Activated CD8-positive, alpha-beta memory T cell treated with anti-CD3 and anti-CD28 coated beads, Interleukin-2, amount 50 U/mL, for 24 hours (primary cell): ENCODE measurements around the gene HDHD5.
"Not testable (repeated sequence)": the region's sequence is repeated elsewhere in the genome, so short reads cannot be mapped to it uniquely, and the experiment has no call there.

Source experiments
- DNase-seq: peaks from one replicate; pipeline ENCODE4 v3.0.0-alpha.2; 2020; ENCODE audit errors: extremely low read depth

The HDHD5 gene

DNA sequence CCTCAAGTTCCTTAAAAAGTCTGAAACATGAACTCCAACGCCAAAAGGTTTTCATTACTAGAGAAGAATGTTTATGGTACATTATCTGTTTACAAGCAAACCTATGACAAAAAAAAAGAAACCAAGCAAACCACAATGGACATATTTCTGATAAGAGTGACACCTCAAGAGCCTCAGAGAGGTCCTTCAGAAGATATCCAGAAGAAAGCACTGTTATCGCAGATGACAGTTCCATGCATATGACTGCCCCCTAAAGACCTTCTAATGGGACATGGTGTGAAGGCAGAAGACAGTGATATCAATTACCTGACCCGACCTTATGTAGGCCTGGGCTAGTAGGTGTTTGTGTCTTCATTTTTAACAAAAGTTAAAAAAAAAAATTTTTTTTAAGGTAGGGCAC, 3.1 kb downstream of the HDHD5 start:
- no peak for DNase-seq

DNA sequence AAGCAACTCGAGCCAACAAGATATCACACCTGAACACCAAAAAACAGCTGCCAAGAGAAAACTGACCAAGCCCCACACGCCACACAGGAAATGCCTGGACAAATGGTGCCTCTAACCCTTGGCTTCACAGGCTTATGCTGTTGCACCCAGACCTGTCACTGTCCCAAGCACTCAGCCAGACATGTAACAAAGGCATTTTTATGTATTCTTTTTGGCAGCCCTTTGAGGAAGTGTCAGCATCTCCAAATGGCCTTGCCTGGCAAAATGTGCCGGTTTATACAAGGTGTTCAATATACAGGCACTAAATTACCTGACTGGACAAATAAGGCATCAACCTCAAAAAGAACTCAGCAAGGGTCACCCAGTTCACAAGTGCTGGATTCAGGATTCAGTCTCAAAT, 6.1 kb downstream of the HDHD5 start:
- no peak for DNase-seq

DNA sequence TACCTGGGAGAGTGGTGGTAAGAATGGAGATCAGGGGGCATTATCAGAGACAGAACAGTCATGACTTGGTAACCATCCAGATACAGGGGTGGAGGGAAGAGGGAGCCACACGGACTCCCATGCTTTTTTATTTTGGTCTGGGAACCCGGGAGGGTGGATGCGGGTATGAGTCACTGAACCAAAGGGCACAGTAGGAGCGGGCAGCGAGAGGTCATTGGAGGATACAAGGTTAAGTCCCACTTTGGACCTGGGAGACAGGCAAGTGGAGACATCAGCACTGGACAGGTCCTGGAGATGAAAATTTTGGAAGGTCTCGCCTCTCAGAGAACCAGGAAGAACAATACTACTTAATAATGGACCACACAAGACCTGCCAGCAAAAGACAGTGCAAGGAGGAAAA, 6.7 kb downstream of the HDHD5 start:
- DNase-seq = no peak

DNA sequence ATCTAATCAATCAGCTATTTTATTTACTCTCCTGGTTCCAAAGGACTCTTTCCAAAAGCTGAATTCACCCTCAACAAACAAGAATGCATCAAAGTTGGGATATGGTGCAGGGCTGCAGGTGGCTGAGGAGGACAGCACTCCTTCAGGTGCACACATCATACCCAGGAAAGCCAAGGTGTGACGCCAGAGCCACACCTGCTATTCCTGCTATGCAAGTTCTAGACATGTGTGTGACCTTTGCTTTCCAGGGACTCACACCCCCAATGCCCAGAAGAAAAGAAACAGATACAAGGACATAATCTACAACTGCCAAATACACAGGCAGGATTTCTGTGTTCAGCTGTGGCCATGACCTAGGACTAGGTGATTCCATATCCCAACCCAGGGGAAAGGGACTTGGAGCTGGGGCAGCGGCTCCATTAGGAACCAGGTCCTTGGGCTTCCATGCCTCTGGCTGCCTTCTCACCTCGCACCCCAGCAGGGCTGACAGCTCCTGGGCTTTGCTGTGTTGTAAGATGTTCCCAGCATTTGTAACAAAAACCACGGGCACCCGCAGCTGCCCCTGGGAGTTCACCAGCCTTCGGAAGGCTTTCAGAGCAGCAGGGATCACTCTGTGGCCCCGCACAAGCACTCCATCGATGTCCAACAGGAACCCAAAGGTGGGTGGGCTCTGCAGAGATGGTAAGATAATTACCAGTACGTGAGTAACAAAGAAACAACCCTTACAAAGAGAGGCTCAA, 9.8 kb downstream of the HDHD5 start:
- no peak for DNase-seq

DNA sequence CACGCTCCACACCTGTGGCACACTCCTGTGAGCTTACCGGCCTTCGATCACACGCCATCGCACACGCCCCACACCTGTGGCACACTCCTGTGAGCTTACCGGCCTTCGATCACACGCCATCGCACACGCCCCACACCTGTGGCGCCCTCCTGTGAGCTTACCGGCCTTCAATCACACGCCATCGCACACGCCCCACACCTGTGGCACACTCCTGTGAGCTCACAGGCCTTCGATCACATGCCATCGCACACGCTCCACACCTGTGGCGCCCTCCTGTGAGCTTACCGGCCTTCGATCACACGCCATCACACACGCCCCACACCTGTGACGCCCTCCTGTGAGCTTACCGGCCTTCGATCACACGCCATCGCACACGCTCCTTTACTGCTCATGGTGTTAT, 11.6 kb downstream of the HDHD5 start:
- not testable (repeated sequence) for DNase-seq

DNA sequence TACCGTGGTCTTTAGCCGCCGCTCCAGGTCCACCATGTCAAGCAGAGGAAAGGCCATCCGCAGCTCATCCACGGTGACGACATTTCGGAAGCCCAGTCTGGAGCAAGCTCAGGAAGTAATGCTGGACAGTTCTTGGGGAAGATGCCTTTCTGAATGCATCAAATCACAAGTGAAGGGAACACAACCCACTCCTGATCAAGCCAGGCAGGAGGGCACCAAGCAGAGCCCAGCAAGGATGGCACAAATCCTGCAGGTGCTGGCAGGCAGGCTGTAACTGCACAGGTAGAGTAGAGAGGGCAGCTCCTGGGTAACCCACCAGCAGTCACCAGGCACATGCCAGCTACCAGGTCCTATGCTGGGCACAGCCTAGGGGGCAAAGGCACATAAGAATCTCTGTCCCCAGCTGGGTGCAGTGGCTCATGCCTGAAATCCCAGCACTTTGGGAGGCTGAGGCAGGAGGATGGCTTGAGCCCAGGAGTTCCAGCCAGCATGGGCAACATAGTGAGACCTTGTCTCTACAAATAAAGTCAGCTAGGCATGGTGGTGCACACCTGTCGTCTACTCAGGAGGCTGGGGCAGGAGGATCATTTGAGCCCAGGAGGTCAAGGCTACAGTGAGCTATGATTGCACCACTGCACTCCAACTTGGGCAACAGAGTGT, 13.9 kb downstream of the HDHD5 start:
- no peak for DNase-seq

DNA sequence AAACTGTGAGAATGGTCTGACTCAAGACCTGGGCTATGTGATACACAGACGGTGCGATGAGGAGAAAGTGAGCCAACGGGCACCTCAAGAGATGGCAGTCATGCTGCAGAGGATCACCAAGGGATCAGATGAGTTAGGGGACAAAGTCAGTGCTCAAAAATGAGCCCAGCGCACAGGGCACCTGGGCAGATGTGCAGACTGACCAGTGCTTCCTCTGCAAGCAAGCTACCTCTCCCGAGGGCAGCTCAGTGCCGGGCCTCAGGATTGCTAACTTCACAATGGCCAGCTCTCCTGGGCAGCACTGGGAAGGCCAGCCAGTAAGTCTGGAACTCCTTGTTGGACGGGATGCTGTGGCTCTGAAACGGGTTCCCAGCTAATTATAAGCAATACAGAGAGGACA, 15.3 kb downstream of the HDHD5 start:
- no peak for DNase-seq

DNA sequence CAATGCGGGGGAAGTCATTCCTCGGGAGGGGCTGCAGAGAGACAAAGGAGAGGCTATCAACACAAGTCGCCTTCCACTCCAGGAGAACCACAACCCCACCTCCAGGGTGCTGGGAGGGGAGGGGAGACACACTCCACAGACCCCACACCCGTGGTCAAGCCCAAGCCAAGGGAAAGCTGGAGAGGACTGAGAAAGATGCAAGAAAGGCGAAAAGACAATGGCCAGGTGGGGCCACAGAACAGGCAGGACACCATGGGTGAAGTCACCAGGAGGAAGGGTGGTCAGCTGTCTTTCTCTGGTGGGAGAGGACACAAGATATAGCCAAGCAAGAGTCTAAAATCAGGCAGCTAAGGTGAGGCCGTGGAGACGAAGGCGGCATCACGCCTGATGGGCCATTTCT, 16.0 kb downstream of the HDHD5 start:
- no peak for DNase-seq

DNA sequence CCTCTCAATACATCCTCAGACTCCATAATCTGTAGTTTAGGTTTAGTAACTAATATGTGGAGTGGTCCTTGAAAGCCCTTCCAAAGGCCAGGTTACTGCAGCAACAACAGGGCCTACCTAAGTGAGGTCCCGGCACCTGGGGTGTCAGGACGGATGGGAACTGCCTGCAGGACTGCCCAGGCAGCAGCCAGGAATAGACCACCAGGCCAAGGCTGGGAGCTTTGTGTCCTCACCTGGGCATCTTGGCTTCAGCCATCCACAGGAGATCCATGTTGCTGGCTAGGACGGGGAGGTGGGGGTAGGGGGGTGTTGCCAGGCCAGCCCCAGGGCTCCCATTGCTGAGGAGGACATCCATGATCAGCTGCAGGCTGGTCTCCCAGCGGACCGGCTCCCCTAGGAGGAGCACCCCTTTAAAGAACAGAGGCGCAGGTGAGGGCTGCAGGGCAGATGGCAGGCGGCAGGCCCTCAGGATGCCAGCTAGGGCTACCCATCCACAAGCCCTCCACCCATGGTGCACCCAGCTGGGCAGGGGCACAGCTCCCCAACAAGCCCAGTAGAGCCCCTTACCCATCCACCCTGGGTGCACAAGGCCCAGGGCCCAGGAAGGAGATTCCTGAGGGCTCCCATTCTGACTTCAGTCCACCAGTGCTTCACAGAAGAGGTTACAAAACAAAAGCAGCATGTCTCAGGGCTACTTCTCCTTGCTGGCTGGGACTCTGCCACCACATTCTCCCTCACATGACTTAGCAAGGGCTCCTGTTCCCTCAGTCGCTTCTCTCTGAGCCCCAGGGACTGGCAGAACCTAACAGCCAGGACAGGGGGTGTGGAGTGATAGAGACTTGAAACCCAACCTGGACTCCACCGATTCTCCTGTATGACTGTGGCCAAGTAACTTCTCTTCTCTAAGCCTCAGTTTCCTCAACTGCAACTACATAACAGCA, 18.0 kb downstream of the HDHD5 start:
- no peak for DNase-seq

DNA sequence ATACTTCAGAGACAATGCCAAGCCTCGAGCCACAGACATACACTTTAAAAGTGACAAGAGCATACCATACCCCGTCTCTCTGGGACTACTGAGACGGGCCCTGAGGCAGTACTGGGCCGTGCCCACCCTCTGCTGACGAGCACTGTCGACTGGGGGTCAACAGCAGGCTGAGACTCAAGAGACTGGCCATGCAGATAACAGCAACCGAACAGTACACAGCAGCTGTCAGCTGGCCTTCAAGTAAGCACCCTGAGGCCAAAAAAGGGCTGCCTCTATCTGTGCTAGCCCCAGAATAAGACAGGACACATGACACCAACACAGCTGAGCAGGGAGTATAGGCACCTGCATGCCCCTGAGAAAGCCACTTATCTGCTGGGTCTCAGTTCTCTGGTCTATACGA, 19.1 kb downstream of the HDHD5 start:
- DNase-seq = no peak

DNA sequence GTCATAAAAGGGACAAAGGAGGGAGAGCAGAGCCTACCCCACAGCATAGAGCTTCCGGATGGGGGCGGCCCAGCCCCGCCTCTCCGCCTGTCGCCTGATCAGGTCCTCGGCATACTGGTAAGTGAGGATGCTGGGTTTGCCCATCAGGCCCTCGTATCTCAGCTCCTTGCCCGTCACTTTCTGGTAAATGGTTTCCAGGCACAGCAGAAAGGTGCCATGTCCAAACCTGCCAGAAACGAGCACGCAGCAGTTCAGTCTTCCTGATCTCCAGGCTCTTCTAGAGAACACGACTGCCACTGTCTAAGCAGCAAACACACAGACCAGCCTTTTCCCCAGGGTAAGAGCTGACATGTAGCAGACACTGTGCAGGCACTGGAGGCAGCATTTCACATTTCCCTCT, 20.6 kb downstream of the HDHD5 start:
- no peak for DNase-seq

DNA sequence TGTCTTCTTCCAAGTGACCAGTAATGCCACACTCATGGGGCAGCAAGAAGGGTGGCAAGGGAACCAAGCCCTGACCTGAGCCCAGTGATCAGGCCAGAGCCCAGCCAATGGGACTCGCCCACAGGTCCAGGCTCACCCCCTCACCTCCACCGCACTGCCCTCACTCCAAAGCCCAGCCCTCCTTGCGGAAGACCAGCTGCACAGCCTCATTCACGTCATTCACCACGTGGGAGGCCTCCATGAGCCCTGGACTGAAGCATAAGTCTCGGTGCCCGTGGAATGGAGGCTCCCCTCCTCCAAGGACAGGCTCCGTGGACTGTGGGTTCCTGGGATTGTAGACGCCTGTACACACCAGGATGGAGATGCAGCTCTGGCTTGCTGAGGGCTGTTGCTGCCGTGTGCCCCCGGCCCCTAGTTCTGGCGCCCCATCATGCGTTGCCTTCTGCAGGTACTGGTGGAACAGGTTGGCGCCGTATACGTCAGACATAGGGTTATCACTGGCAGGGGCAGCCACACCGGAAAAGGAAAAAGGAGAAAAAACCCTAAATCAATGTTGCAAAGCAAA, 21.1 kb downstream of the HDHD5 start:
- DNase-seq = no peak

DNA sequence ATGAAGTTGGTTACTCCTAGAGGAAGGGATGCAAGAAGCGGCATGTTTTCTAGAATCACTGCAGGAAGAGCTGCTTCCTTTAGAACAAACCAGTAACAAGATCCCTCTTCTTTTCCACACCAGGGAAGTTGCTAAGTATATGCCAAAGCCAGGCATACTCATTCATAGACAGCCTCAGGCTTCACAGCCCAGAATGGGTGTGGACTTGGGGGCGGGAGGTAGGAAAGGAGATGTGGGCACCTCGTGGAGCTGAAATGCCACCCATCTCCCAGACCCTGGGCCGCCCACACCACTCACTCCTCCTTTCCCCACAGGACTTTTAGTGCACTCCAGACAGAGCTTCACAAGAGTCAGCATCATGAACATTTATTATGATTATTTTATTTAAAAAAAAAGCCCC, 21.9 kb downstream of the HDHD5 start:
- no peak for DNase-seq

DNA sequence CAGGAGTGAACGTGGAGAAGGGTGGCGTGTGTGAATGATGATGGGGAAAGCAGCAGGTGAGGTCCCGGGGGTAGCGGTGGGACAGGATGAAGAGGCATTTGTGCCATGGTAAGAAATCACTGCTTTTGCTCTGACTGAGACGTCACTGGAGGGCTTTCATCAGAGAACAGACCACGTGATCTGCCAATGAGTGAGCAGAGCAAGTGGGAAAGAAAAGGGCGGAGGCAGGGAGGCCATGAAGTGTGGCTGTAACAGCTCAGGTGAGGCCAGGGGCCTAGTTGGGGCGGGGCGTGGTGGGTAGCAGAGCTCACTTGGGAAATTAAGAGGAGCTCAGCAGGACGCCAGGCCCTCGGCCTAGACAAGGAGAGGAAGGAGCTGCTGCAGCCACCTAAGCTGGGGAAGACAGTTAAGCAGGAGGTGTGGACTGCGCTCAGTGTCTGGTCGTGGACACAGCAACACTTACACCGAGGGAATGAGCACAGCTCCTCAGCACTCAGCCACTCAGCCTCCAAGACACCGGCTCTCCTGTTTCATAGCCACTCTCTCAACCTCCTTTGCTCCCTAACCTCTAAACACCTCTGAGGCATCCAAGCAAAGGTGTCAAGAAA, 23.8 kb downstream of the HDHD5 start:
- no peak for DNase-seq

DNA sequence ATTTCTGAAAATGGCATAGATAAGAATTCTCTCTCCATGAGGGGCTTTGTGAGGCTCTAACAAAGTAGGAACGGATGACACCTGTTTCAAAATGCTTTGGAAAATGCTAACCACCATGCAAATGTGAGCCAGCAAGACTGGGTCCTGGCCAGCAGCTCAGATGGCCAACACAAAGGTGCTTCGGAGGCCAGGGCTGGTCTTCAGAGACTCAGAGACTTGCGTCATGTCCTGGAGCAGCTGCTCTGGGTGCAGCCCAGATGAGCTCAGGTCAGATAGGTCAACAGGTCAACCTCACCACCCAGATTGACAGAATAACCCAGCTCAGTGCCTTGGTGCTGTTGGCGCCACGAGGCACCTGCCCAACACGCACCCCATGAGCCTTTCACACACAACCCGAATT, 25.9 kb downstream of the HDHD5 start:
- DNase-seq = no peak

DNA sequence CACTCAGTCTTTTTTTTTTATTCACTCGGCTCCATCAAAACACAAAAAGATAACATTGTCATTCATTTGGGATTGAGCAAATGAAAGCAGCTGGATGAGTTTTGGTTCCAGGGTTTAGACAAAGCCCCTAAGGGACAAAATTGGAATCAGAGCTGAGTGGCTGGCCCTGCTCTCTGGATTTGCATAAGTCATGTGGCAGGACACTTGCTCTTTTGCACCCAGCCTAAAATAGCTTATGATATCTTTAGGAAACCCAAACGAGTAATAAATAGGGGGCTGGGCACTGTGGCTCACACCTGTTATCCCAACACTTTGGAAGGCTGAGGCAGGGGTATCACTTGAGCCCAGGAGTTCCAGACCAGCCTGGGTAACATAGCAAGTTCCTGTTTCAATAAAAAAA, 27.0 kb downstream of the HDHD5 start:
- no peak for DNase-seq

DNA sequence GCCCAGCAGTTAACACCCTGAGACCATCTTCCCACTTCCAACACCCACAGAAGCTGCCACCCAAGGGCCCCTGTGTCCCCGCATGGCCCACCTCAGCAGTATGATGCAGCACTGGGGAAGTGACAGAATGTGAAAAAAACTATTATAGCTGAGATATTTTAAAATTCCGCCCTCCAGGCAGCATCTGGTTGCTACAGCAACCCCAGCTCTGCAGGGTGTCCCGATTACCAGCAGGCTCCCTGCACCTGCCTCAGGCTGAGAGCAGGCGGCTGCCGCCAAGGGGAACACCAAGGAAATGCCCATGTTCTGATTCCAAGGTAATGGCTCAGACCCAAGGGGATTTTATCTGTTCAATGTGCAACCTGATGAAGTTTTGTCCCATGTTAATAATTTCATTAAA, 27.4 kb downstream of the HDHD5 start:
- no peak for DNase-seq

DNA sequence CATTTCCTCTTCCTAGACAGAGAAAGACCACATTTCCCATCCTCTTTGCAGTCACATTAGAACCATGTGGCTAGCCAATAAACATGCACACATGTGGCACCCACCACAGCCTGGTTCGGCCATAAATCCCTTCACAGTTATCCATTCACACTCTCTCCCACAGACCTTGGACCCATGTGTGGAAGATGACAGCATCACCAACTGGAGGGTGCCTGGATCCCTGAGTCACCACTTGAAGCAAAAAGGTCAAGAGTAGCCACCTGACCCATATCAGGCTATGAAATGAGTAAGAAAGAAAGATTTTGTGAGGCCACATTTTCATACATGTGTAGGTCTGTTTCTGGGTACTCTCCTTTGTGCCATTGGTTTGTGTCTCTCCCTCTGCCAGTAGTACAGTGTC, 28.9 kb downstream of the HDHD5 start:
- DNase-seq = no peak

DNA sequence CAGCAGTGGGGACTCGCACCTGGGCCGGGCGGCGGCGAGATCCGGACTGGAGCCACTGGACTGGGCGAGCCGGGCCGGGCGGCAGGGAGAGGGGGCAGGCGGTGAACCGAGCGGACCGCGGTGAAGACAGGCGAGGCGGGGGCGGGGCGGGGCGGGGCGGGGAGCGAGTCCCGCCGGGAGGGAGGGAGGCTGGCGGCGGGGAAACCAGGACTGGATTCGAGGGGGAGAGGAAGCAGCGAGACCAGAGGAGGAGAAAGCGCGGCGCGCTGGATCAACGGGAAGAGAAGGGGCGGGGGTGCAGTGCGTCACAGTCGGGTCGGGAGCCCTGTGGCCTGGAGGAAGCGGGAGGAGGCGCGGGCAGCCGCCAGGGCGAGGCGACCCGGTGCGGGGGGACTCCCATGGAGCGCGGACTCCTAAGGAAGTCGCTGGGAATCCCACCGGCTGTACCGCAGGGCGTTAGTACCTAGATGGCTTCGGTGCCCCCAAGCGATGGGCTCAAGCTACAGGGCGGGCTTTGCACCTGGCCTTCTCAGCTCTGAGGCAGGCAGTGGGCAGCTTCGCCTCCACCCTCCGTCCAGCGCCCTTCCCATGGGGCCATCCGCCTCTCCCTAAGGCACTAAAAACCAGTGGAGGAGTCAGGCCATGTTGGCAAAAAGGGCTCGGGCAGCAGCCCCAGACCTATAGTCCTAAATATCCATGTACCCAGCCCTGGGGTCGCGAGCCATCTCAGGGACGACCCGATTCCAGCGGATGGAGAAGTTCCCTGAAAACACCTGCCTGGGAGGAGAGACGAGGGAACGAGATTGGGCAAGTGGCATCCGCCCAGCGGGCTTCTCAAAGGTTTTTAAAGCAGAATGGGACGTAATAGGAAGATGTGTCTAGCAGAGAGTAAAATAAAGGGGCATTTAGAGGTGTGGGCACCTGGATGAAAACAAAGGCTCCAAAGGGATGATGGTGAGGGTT, 37.6 kb downstream of the HDHD5 start, which contains the start of gene TMEM121B:
Gene TMEM121B (minus strand): TSS at position 128 of the 963 bp plus-strand sequence. CDS start 233 bp downstream, outside the sequence.
- DNase-seq = no peak

DNA sequence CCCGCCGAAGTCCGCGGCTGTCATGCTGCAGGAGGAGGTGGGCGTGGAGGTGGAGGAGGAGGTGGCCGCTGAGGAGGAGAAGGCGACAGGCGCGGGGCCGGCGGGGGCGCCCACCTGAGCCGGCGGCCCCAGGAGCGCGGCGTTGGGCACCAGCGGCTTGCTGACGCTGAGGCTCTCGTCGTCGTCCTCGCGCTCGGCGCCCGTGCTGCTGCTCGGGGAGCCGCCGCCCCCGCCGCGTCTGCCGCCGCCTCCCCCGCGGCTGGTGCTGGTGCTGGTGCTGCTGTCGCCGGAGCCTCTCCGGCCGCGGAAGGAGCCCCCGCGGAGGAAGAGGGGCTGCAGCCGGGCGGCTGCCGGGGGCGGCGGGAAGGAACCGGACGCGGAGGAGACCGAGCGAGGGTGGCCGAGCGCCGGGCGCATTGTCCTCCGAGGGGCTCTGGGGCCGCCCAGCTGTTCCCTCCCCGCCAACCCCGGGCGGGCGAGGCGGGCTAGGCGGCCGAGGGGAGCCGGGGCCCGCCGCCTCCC, 38.3 kb downstream of the HDHD5 start:
- DNase-seq = no peak
